Measurements from ENCODE around the gene FILIP1L. TPM values are rescaled to one million over a fixed set of nuclear protein-coding genes. Genes with fewer than 3 reads are reported as not detected.

The FILIP1L gene
- total RNA-seq, 1 experiment from 2014 or later, result 0.07 TPM

- Mint-ChIP-seq H3K4me3 (no peak overlapping the region), H3K27me3 (ENCODE audit: low read depth) (no peaks in the 10 kb centered on the region), H3K36me3 (ENCODE audit: insufficient read depth in 1 of 3, low read depth in 3 of 3) (peaks cover 0 to 3% (median 0%) of the 10 kb centered on the region in 3 experiments; a peak in 2 of 7 replicates), H3K4me1 (peaks cover 8 to 16% of the 10 kb centered on the region in 2 experiments; a peak in 3 of 4 replicates), H3K27ac (no peak overlapping the region), H3K9me3 (no peaks in the 10 kb centered on the region; a peak in 1 of 5 replicates)
- Histone ChIP-seq H3K4ac (ENCODE audit: low read depth, low read length) (no peak overlapping the region), H3K18ac (ENCODE audit: insufficient read length, low read depth, low read length) (no peak overlapping the region), H2BK120ac (ENCODE audit: low read depth, low read length, poor library complexity, severe bottlenecking) (no peak overlapping the region), H2BK15ac (ENCODE audit: low read depth, low read length) (no peak overlapping the region), H2BK20ac (ENCODE audit: low read depth, low read length, poor library complexity, severe bottlenecking) (no peak overlapping the region), H3K27me3 (ENCODE audit: insufficient read depth, low read length) (no peaks in the 10 kb centered on the region), H3K23ac (ENCODE audit: insufficient read length, low read depth, low read length) (no peak overlapping the region), H3K9me3 (ENCODE audit: control insufficient read depth, low read depth, low read length) (no peaks in the 10 kb centered on the region), H2BK5ac (ENCODE audit: insufficient read length, low read length) (no peak overlapping the region), H3K79me1 (ENCODE audit: insufficient read depth, low read depth, low read length, poor library complexity, severe bottlenecking) (no peaks in the 10 kb centered on the region), H3T11ph (ENCODE audit: low read length) (no peak overlapping the region), H3K4me2 (ENCODE audit: insufficient read depth, insufficient read length, low read length) (no peak overlapping the region), H3K14ac (ENCODE audit: insufficient read depth, low read length) (no peak overlapping the region), H2AFZ (ENCODE audit: low read length) (no peak overlapping the region), H4K5ac (ENCODE audit: insufficient read length, low read depth, low read length) (no peak overlapping the region), H3K56ac (ENCODE audit: insufficient read length, low read depth, low read length) (no peak overlapping the region), H3K9ac (ENCODE audit: extremely low read depth, insufficient read length, low read length) (no peak overlapping the region), H4K20me1 (ENCODE audit: control insufficient read depth, insufficient read depth, insufficient read length) (no peaks in the 10 kb centered on the region), H4K91ac (ENCODE audit: insufficient read length, low read depth, low read length) (no peak overlapping the region), H3K4me1 (ENCODE audit: insufficient read depth, low read length) (no peaks in the 10 kb centered on the region), H4K8ac (replicated peaks; ENCODE audit: insufficient read length, low read depth, low read length) (no peak overlapping the region), H2BK12ac (ENCODE audit: insufficient read length, low read depth, low read length) (no peak overlapping the region), H3K27ac (ENCODE audit: insufficient read length, low read depth, low read length) (no peak overlapping the region), H3K23me2 (ENCODE audit: insufficient read length, low read depth, low read length, poor library complexity, severe bottlenecking) (no peaks in the 10 kb centered on the region), H2AK5ac (ENCODE audit: insufficient read length, low read length) (no peak overlapping the region), H3K79me2 (ENCODE audit: insufficient read depth, low read length) (0 out of 2 replicates have a peak, but pooled peaks cover 2% of the 10 kb centered on the region)
- no peak for TF ChIP-seq CTCF (conservative IDR thresholded peaks at IDR 0.05)
- no peak for DNase-seq
- no CpG with 5 or more reads among the region's 2 CpGs for WGBS (ENCODE audit: extremely low coverage, insufficient read length, low lambda C conversion rate)
These were observed 9.9 kb downstream of the FILIP1L start for GRCh38 chr3:100104442-100104798.
